ENCODE results near the gene CTIF. TPM values are rescaled to one million over a fixed set of nuclear protein-coding genes. Genes with fewer than 3 reads are reported as not detected.

Gene CTIF
- total RNA-seq, 1 experiment from 2014 or later, result 26.5 TPM

DNA sequence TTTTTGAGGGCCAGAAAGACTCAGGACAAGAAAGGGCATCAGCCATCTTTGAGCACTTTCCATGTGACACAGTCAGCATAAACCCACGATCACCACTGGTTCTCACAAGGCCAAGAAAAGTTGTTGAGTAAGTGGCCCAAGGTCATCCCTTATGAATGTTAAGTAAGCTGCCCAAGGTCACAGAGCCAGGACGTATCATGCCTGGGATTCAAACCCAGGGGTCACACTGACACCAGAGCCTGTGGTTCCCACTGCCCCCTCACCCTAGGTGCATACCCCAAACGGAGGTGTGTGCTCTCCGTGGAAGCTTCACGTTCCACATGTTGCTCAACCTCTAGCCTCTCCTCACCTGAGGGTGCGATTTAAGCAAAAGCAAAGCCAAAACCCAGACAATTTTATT, 2.3 kb upstream of the CTIF start:
- in situ Hi-C loops (cut with HindIII; ENCODE audit: low pct_unique_long_range_greater_than_20kb, low sequenced_read_pairs) (no loop called here), intact Hi-C loops (cut with micrococcal nuclease; ENCODE audit: unreplicated experiment) (no loop called here)
- Histone ChIP-seq H3K4me1 (ENCODE audit: control insufficient read depth, insufficient read depth, low read length) (peaks cover 1% of the 10 kb centered on the region), H3K36me3 (ENCODE audit: control insufficient read depth, insufficient read depth, low read length) (no peaks in the 10 kb centered on the region), H3K9me3 (ENCODE audit: control insufficient read depth, insufficient read depth, low read depth, low read length) (no peaks in the 10 kb centered on the region), H3K27me3 (ENCODE audit: control insufficient read depth, insufficient read depth, low read length) (no peaks in the 10 kb centered on the region), H3K27ac (ENCODE audit: low read length) (no peak overlapping the region), H3K4me3 (ENCODE audit: low read depth in 2 of 2, low read length in 2 of 2) (no peak overlapping the region)
- POLR2A ChIA-PET, result no interaction called here
- no TSS peak for BruUV-seq (replicated peaks)
- DNase-seq (ENCODE audit: low read depth, low spot score) (no peak), ATAC-seq (no peak)
- CTCF ChIA-PET, result no interaction called here
- TF ChIP-seq POLR2AphosphoS5 (IDR thresholded peaks at IDR 0.05; ENCODE audit: low read depth, low read length) (no peak), SIN3A (IDR thresholded peaks at IDR 0.05; ENCODE audit: borderline replicate concordance, insufficient read depth, low read depth, low read length) (no peak), REST (IDR thresholded peaks at IDR 0.05; ENCODE audit: insufficient read depth in 1 of 2, low read depth in 2 of 2, low read length in 1 of 2) (no peak), CTCF (IDR thresholded peaks at IDR 0.05) (no peak), TCF7L2 (IDR thresholded peaks at IDR 0.05; ENCODE audit: low read depth, low read length) (no peak)

DNA sequence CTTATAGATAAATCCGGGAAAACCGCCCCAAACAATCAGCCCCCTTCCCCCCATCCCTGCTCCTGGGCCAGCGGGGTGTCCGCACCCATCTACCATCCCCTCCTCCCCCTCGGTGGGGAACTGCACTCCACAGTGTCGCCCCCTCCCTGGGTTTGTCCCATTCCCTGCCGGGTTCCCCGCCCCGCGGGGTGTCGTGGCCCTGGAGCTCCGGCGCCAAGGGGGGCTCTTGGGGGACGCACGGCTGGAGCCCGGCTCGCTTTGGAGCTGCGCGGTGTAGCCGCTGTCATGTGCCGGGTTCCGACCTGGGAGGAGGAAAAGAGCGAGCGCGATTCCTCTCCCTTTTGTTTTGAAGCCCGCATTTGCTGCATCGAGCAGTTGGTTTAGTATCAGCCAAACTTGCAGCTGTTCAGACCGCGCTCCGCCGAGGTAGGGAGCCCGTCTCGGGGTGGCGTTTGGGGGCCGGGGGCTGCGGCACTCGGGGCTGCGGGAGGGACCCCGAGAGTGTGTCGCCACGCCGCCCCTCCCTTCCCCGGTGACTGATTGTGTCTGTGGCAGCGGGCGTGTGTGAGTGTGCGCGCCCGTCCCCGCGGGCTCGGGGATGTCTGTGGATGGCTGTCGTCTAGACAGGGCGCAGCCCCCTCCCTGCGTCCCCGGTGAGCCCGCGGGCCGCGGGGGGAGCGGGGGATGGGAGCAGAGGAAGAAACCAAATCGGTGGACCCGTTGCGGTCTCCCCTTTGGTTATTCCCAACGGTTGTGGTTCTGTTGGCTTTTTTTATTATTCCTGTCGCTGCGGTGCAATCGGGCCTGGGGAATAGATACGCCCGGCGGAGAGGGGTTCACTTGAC, 797 bp downstream of the CTIF start:
- BruUV-seq (replicated peaks), result no TSS peak
- Histone ChIP-seq H3K27ac (ENCODE audit: low read length) (peak overlapping the region; percentile 69), H3K9me3 (ENCODE audit: control insufficient read depth, insufficient read depth, low read depth, low read length) (no peaks in the 10 kb centered on the region), H3K4me1 (ENCODE audit: control insufficient read depth, insufficient read depth, low read length) (peaks cover 15% of the 10 kb centered on the region), H3K4me3 (ENCODE audit: low read depth in 2 of 2, low read length in 2 of 2) (peak overlapping the region; percentile 81 to 82), H3K27me3 (ENCODE audit: control insufficient read depth, insufficient read depth, low read length) (no peaks in the 10 kb centered on the region), H3K36me3 (ENCODE audit: control insufficient read depth, insufficient read depth, low read length) (no peaks in the 10 kb centered on the region)
- in situ Hi-C loops (cut with HindIII; ENCODE audit: low pct_unique_long_range_greater_than_20kb, low sequenced_read_pairs) (no loop called here), intact Hi-C loops (cut with micrococcal nuclease; ENCODE audit: unreplicated experiment) (no loop called here)
- POLR2A ChIA-PET, result no interaction called here
- ATAC-seq (peak; percentile 31), DNase-seq (ENCODE audit: low read depth, low spot score) (no peak)
- CTCF ChIA-PET, result no interaction called here
- TF ChIP-seq TCF7L2 (IDR thresholded peaks at IDR 0.05; ENCODE audit: low read depth, low read length), result no peak
- no peak for TF ChIP-seq SIN3A (IDR thresholded peaks at IDR 0.05; ENCODE audit: borderline replicate concordance, insufficient read depth, low read depth, low read length)
- TF ChIP-seq REST (IDR thresholded peaks at IDR 0.05; ENCODE audit: insufficient read depth in 1 of 2, low read depth in 2 of 2, low read length in 1 of 2), result no peak
- no peak for TF ChIP-seq CTCF (IDR thresholded peaks at IDR 0.05)
- no peak for TF ChIP-seq POLR2AphosphoS5 (IDR thresholded peaks at IDR 0.05; ENCODE audit: low read depth, low read length)
